Stimulated activated CD4-positive, alpha-beta T cell treated with anti-CD3 and anti-CD28 coated beads, Interleukin-15, amount 100 ng/mL, for 48 hours (primary cell): Measurements from ENCODE around the gene RNF181.
A peak's percentile ranks its signal among the peaks of the same experiment; 100 is the strongest.
"Not testable (repeated sequence)": the region's sequence is repeated elsewhere in the genome, so short reads cannot be mapped to it uniquely, and the experiment has no call there.

Experiments
- DNase-seq, 2 donors: peaks; one replicate each; pipeline ENCODE4 v3.0.0-alpha.2; 2020; ENCODE audit warnings: low read depth in 2 of 2

The RNF181 gene

GRCh38 chr2:85577386-85578242 is 17.9 kb upstream of the RNF181 start, which contains the start of gene VAMP8:
Gene VAMP8 (plus strand): TSS chr2:85577586. CDS start chr2:85577647, 61 bp downstream.
- DNase-seq = peak; percentile 39 to 61

GRCh38 chr2:85578243-85579180 is 17.0 kb upstream of the RNF181 start:
- no peak for DNase-seq

DNA sequence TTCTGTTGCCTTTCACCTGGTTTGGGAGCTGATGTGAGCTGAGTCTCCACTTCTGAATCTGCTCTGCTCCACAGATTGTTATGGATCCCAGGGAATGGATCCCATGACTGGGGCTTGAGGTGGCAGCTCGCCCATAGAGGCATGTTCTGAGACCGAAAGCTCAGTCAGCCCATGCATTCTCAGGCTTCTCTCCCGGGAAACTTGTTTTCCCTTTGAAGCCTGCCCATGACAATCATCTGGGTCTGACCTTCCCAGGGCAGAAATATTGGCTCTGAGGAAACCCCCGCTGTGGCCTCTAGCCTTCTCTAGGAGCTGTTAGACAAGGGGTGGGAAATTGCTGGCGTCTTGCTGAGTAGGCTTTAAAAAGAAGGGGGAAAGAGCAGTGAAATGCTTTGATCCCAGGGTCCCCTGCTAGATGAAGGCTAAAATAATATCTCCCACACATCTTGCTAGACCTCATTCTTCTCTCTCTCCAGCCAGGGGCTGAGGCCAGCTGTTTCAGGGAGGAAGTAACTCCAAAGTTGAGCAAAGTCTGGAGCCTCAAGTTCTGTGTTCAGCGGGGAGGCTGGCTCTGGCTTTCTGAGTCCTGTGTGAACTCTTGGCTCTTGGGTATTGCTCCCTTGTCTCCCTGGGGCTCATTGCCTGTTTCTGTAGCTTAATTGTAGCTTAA is 16.1 kb upstream of the RNF181 start:
- DNase-seq = no peak

GRCh38 chr2:85580206-85580605 is 15.3 kb upstream of the RNF181 start:
- DNase-seq = no peak

GRCh38 chr2:85582492-85582891 is 13.1 kb upstream of the RNF181 start:
- DNase-seq = no peak

- DNase-seq = no peak
Measured at GRCh38 chr2:85583667-85584353, 11.7 kb upstream of the RNF181 start.

- DNase-seq = no peak
Measured at GRCh38 chr2:85584354-85584856, 11.1 kb upstream of the RNF181 start, which contains the start of gene VAMP5. Gene VAMP5 (plus strand): TSS chr2:85584431. CDS start chr2:85584491, 60 bp downstream.

DNA sequence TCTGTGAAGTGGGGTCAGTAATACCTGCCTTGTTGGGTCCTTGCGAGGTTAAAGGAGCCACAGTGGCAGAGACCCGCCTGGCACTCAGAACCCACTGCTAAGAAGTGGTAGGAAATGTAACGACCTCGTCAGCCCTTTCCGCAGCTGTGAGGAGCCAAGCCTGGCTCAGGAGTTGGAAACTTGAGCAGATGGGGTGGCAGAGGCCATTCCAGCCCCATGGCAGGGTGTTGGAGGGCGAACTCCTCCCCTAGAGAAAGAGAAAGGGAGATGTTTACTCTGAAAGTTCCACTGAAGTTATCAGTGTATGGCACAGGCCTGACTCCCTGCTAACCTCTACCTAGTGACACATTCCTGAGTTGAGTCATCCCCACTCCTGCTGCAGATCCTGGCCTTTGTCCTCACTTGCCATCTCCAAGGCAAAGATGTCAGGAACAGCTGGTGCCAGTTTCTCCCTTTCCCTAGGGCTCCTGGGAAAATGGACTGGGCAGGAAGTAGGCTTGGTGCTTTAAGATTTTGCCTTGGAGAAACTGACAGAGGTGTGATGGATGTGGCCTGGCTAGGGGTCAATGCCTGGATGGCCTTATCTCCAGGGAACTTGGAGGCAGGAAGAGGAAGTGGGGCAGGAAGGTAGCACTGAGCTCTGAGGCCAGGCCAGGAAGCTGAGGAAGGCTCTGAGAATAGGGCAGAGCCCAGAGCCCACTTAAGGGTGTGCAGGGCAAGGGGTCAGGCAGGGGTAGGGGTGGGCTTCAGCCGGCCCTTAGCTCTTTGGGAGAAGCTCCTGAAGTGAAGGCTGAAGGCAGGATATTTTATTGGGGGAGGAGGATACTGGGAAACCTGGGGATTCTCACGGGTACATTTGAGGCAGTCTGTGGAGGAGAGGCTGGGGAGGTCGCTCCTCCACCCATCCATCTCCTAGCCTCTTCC is 10.4 kb upstream of the RNF181 start:
- DNase-seq = no peak

- no peak for DNase-seq
Measured at GRCh38 chr2:85585781-85586105, 9.8 kb upstream of the RNF181 start.

DNA sequence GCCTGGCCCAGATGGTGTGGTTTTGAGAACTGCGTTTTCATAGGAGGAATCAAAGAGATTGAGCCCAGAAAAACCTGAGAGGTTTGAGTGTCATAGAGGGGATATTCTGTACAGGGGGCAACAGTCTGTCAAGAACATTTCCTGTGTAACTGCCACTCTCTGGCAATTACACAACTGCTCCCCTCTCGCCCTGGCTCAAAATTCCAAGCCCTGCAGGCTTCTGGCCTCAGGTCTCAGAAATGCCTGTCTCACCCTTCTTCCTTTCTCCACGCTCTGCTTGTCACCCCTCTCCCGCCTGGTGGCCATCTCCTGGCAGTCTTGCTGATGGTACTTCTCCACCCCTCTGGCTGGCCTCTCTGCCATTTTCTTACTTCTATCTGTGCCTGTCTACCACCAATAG is 7.3 kb upstream of the RNF181 start:
- DNase-seq = no peak

DNA sequence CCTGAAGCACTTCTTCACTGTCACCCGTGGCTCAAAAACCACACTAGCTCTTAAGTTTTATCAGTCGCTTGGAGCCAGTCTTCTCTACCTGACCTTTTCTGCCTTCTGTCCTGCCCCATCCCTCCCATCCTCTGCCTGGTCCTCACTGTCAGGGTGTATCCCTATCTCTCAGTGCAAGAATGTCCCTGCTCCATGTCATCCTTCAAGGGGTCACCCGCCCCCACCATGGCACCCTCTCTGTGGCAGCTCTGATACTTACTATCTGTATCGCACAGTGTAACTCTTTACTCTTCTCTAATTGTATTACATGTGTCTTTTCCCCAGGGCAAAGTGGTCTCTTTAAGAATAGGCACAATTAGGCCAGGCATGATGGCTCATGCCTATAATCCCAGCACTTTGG is 6.9 kb upstream of the RNF181 start:
- DNase-seq = no peak

DNA sequence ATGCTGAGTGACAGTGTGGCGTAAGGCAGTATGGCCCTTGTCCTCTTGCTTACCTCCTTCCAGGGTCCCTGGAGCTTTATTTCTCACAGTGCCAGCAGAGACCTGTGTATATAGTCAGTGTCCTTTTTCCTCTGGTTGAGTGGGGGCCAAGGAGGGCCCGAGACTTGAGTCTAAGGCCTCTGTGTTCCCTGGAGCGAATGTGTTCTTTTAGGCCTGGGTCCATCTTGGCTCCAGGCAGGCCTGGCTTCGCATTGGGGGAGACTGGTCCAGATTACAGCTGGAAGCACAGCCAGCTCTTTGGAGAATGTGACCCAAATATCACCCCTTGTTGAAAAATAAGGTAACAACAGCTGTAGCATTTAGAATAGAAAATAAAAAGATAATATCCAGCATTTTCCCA is 6.4 kb upstream of the RNF181 start:
- no peak for DNase-seq

DNA sequence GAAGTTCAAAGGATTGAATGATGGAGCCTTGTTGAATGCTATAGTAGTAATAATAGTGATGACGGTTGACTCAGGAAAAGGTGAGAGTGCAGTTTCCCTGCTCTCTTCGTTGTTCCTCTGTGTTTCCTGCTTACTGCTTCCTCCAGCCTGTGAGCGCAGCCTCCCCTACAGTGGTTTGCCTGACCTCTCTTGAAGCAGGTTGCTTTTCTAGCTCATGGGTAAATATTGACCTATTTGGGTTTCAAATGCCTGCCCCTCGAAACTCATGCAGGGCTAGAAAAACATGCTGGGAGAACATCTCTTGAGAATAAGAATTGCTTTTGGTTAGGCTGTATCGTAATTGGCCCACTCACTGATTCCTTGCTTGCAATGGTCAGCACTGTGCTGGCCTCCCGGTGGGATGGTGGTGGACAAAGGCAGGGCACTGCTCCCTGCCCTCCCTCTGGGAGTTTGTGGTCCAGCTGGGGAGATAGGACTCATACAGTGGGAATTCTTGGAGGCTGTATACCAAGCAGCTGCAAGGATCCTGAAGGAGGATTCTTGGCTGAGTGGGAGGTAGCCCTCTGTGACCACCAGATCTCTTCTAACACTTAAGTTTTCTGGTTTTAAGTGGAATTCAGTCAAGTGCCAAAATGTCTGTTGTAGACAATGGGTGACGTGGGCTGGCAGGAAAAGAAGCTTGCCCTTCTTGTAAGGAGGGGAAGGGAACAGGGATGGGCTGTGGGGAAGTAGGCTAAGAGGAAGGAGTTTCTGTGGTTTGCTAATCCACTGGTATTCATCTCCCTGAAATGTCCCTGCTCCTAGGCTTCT is 5.4 kb upstream of the RNF181 start:
- DNase-seq = no peak

DNA sequence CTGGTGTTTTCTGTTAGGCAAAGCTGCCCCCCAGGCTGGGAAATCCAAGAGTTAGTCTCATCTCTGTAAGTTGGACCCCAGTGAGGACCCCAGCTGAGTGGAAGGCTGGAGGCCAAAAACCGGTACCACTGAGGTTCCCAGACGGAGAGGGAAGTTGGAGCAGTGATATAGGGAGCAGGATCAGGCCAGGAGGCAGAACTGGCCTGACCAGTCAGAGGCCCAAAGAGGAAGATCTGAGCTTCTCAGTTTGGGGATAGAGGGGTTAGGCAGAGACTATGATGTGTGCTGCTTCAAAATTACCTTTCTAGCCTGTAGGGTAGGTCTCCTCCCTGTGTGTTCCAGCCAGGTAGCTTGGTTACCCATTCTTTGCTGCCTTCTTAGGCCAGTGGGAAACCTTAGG is 4.6 kb upstream of the RNF181 start:
- no peak for DNase-seq

DNA sequence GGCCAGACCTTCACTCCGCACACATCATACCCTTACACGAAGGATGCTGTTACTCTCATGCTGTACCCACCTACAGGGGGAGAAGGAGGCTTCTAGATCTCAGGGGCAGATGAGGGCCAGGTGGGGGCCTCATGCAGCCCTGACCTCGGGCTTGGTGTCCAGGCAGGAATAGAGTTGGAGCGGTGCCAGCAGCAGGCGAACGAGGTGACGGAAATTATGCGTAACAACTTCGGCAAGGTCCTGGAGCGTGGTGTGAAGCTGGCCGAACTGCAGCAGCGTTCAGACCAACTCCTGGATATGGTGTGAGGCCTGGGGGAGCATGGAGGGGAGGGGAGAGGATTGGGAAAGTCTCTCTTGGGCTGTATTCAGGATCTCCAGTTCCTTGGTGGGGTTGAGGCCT is 4.0 kb upstream of the RNF181 start:
- no peak for DNase-seq

- not testable (repeated sequence) for DNase-seq
Measured at GRCh38 chr2:85592299-85592698, 3.2 kb upstream of the RNF181 start.

DNA sequence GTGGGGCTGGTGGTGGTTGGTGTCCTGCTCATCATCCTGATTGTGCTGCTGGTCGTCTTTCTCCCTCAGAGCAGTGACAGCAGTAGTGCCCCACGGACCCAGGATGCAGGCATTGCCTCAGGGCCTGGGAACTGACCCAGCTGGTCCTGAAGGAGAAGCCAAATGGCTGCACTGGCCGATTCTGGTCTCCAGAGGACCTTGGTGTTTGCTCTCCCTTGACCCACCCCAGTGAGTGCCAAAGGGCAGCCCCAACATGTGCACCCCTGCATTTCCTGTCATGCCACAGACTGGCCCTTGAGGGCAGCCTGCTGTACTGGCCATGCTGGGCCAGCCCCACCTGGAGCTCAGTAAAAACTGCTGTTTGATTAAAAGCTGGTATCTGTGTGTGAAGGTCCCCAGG is 2.5 kb upstream of the RNF181 start:
- no peak for DNase-seq

DNA sequence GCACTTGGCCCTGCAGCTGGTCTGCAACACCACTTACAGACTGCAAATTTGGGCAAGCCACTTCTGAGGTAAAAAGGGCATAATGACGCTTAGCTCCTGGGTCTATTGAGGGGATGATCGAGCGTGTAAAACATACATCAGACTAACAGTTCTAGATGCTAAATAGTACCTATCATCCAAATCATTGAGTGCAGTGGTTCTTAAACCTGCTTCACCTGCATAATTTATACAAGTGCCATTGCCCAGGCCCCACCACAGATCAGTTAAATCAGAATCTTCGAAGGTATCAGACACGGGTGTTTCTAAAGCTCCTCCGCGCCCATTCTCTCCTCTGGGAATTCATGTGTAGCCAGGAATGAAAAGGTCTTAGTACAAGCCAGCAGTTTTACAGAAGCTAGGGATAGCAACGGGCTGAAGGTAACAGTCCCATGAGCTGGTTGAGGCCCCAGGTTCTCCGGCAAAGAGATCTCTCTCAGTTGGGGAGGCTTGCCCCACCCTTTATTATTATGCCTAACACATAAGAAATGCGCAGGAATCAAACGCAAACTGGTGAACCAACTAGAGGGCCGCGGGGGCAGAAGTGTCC is 737 bp upstream of the RNF181 start:
- no peak for DNase-seq

DNA sequence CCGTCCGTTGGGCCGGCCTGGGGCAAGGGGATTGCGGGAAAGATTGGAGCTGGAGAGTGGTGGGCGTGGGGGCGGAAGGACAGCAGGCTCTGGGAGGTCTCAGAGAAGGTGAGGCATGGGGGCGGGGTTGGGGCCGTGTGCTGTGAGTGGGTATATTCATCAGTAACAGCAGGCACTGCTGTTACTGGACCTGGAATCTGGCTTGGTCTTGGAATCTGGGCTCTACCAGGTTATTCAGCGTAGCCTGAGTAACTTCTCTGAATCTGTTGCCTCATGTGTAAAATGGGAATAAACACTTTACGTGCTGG is 435 bp downstream of the RNF181 start:
- DNase-seq = no peak
